ENCODE data around the gene PLPP7.

The PLPP7 gene

DNA sequence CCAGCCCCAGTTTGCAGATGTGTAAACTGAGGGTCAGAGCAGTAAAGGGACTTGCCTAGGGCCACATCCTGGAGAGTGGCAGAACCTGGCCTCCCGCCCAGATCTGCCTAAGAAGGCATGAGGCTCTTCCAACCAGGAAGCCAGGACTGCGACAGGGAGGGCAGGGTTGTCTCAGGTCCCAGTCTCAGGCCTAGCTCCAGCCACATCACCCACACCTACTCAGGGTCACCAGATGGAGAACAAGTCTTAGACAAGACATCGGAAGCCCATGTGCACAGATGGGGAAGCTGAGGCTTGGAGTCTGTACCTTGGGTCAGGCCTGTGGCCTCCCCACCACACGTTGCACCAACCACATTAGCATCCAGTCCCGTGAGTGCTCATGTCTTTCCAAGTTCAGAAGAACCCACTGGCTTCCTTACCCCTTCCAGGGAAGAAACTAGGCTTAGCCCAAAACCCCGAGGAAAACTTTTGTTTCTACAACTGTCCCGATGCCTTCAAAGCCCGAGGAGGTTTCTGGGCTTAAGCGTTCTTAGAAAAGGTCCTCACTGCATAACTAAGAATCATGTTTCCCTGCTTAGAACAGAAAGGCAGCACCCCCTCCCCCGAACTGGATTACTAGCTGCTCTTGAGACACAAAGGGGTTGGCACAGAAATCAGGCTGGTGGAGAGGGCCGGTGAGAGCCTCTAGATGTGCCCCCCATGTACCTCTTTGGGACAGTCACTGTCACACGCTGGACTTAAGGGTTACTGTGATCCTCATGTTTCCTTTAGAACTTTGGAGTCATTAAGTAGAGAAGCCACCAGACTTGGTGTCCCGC lies 15.5 kb upstream of the PLPP7 start:
- H3K4me1 ChIP-seq (ENCODE audit: control insufficient read depth, insufficient read depth, low read depth, low read length) = peaks cover 13% of the 10 kb centered on the region
- H3K27ac ChIP-seq (ENCODE audit: low read length, poor library complexity, severe bottlenecking) = no peak overlapping the region
- H2AK5ac ChIP-seq (ENCODE audit: low read length, severe bottlenecking) = no peak overlapping the region
- no peaks in the 10 kb centered on the region for H3K36me3 ChIP-seq (ENCODE audit: control insufficient read depth in 1 of 2, insufficient read depth in 2 of 2, low read depth in 1 of 2, low read length in 2 of 2)
- H4K8ac ChIP-seq (ENCODE audit: low read length) = no peak overlapping the region
- H3K14ac ChIP-seq (ENCODE audit: low read length in 2 of 2) = no peak overlapping the region
- H3K4me2 ChIP-seq (ENCODE audit: low read length, poor library complexity, severe bottlenecking) = no peak overlapping the region
- no peak overlapping the region for H2BK120ac ChIP-seq (ENCODE audit: low read depth, low read length)
- 88% methylated on average over 13 of the region's 13 CpGs for WGBS
- H3K18ac ChIP-seq (ENCODE audit: low read depth in 1 of 2, low read length in 2 of 2) = no peak overlapping the region
- no peak overlapping the region for H3K4me3 ChIP-seq (ENCODE audit: insufficient read depth in 1 of 2, low read depth in 1 of 2, low read length in 2 of 2)
- H2BK5ac ChIP-seq (ENCODE audit: low read depth, low read length, poor library complexity, severe bottlenecking) = no peak overlapping the region
- peaks cover 18 to 34% of the 10 kb centered on the region in 2 experiments for H3K27me3 ChIP-seq (ENCODE audit: control insufficient read depth in 1 of 2, insufficient read depth in 1 of 2, low read length in 2 of 2)
- H3K9ac ChIP-seq (ENCODE audit: low read length) = no peak overlapping the region
- H4K91ac ChIP-seq (ENCODE audit: low read length) = no peak overlapping the region
- no peak overlapping the region for H2BK12ac ChIP-seq (ENCODE audit: low read length in 2 of 2)
- H3K23ac ChIP-seq (ENCODE audit: low read length in 2 of 2) = no peak overlapping the region
- DNase-seq = no peak
- no peaks in the 10 kb centered on the region for H3K79me1 ChIP-seq (replicated peaks; ENCODE audit: low read length, poor library complexity, severe bottlenecking)
- no peak overlapping the region for H2AFZ ChIP-seq (ENCODE audit: low read depth, low read length)
- no peak overlapping the region for H3K4ac ChIP-seq (ENCODE audit: low read depth in 1 of 2, low read length in 2 of 2)
- no peak overlapping the region for H2BK15ac ChIP-seq (ENCODE audit: low read depth, poor library complexity, severe bottlenecking)
- H3K9me3 ChIP-seq (ENCODE audit: control insufficient read depth, low read length) = no peaks in the 10 kb centered on the region

DNA sequence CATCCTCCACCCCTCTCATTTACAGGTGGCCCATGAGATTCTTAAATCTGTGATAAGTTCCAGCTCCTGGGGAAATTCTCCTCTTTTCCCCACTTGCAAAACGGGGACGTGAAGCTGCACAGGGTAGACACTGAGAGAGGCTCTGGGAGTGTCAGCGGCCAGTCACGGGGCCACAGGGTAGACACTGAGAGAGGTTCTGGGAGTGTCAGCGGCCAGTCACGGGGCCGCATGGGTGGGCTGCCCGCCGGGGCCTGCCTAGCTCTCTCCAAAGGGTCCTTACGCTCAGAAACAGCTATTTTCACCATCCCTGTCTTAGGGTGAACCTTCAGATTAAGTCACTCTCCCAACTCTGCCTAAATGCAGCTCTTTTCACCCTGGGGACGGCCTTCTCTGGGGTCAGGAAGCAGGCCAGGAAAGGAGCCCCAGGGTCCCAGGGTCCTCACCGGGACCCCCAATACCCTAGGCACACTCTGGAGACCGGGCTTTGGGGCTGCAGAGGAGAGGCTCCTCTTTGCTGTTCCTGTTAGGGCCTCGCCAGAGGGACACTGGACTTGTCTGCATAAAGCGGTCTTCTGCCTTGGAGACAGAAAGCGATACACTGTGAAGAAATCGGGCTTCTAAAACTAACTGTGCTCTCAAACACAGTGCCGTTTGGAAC lies 14.7 kb upstream of the PLPP7 start:
- no peaks in the 10 kb centered on the region for H3K79me1 ChIP-seq (replicated peaks; ENCODE audit: low read length, poor library complexity, severe bottlenecking)
- no peak overlapping the region for H3K23ac ChIP-seq (ENCODE audit: low read length in 2 of 2)
- H2AK5ac ChIP-seq (ENCODE audit: low read length, severe bottlenecking) = no peak overlapping the region
- H3K27ac ChIP-seq (ENCODE audit: low read length, poor library complexity, severe bottlenecking) = no peak overlapping the region
- no peak overlapping the region for H3K4ac ChIP-seq (ENCODE audit: low read depth in 1 of 2, low read length in 2 of 2)
- H3K18ac ChIP-seq (ENCODE audit: low read depth in 1 of 2, low read length in 2 of 2) = no peak overlapping the region
- no peak overlapping the region for H3K4me2 ChIP-seq (ENCODE audit: low read length, poor library complexity, severe bottlenecking)
- no peak overlapping the region for H3K14ac ChIP-seq (ENCODE audit: low read length in 2 of 2)
- H3K9ac ChIP-seq (ENCODE audit: low read length) = no peak overlapping the region
- no peak overlapping the region for H3K4me3 ChIP-seq (ENCODE audit: insufficient read depth in 1 of 2, low read depth in 1 of 2, low read length in 2 of 2)
- no peaks in the 10 kb centered on the region for H3K36me3 ChIP-seq (ENCODE audit: control insufficient read depth in 1 of 2, insufficient read depth in 2 of 2, low read depth in 1 of 2, low read length in 2 of 2)
- no peak overlapping the region for H2BK15ac ChIP-seq (ENCODE audit: low read depth, poor library complexity, severe bottlenecking)
- WGBS = 95% methylated on average over 18 of the region's 18 CpGs
- no peaks in the 10 kb centered on the region for H3K9me3 ChIP-seq (ENCODE audit: control insufficient read depth, low read length)
- H3K4me1 ChIP-seq (ENCODE audit: control insufficient read depth, insufficient read depth, low read depth, low read length) = peaks cover 13% of the 10 kb centered on the region
- no peak for DNase-seq
- H3K27me3 ChIP-seq (ENCODE audit: control insufficient read depth in 1 of 2, insufficient read depth in 1 of 2, low read length in 2 of 2) = peaks cover 25 to 41% of the 10 kb centered on the region in 2 experiments
- H2BK120ac ChIP-seq (ENCODE audit: low read depth, low read length) = no peak overlapping the region
- no peak overlapping the region for H2AFZ ChIP-seq (ENCODE audit: low read depth, low read length)
- H2BK5ac ChIP-seq (ENCODE audit: low read depth, low read length, poor library complexity, severe bottlenecking) = no peak overlapping the region
- no peak overlapping the region for H2BK12ac ChIP-seq (ENCODE audit: low read length in 2 of 2)
- H4K8ac ChIP-seq (ENCODE audit: low read length) = no peak overlapping the region
- H4K91ac ChIP-seq (ENCODE audit: low read length) = no peak overlapping the region

DNA sequence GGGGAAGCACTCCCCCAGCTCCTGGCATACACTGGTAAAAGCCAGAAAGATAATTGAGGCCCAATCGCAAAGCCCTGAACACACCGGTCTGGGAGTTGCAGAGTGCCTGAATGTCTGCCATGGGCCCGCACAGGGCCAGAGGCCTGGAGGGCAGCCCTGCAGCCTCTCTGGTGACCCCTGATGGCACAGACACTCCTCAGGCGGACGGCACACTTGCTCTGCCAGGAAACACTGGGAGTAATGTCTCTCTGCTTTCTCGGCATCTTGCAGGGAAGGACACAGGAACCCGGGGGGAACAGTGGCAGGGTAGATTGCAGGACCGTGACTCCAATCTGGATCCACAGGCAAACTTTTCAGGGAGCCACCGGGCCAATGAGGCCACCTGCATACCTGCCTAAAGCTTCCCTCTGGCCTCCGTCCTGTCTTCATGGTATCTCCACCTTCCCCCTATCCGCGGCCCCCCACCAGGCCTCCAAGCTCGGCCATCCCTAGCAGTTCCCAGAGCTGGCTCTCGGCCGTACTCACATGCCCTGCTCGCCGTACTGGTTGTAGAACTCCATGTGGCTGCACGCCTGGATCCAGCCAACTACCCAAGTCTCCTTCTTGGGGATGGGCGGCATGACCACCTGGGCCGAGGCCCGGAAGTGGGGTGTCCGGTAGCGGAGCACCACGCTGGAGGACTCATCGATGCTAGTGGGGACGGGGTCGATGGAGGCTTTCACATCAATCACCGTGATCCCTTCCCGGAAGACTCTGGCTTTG lies 14.0 kb upstream of the PLPP7 start:
- H3K23ac ChIP-seq (ENCODE audit: low read length in 2 of 2) = no peak overlapping the region
- H3K27ac ChIP-seq (ENCODE audit: low read length, poor library complexity, severe bottlenecking) = no peak overlapping the region
- H3K79me1 ChIP-seq (replicated peaks; ENCODE audit: low read length, poor library complexity, severe bottlenecking) = no peaks in the 10 kb centered on the region
- no peaks in the 10 kb centered on the region for H3K36me3 ChIP-seq (ENCODE audit: control insufficient read depth in 1 of 2, insufficient read depth in 2 of 2, low read depth in 1 of 2, low read length in 2 of 2)
- H2AK5ac ChIP-seq (ENCODE audit: low read length, severe bottlenecking) = no peak overlapping the region
- H3K4me2 ChIP-seq (ENCODE audit: low read length, poor library complexity, severe bottlenecking) = no peak overlapping the region
- H2BK15ac ChIP-seq (ENCODE audit: low read depth, poor library complexity, severe bottlenecking) = no peak overlapping the region
- peaks cover 13% of the 10 kb centered on the region for H3K4me1 ChIP-seq (ENCODE audit: control insufficient read depth, insufficient read depth, low read depth, low read length)
- peaks cover 32 to 48% of the 10 kb centered on the region in 2 experiments for H3K27me3 ChIP-seq (ENCODE audit: control insufficient read depth in 1 of 2, insufficient read depth in 1 of 2, low read length in 2 of 2)
- H4K8ac ChIP-seq (ENCODE audit: low read length) = no peak overlapping the region
- H3K18ac ChIP-seq (ENCODE audit: low read depth in 1 of 2, low read length in 2 of 2) = no peak overlapping the region
- no peak overlapping the region for H2BK12ac ChIP-seq (ENCODE audit: low read length in 2 of 2)
- H2AFZ ChIP-seq (ENCODE audit: low read depth, low read length) = no peak overlapping the region
- no peak for DNase-seq
- no peak overlapping the region for H3K4ac ChIP-seq (ENCODE audit: low read depth in 1 of 2, low read length in 2 of 2)
- no peak overlapping the region for H3K9ac ChIP-seq (ENCODE audit: low read length)
- no peaks in the 10 kb centered on the region for H3K9me3 ChIP-seq (ENCODE audit: control insufficient read depth, low read length)
- no peak overlapping the region for H2BK5ac ChIP-seq (ENCODE audit: low read depth, low read length, poor library complexity, severe bottlenecking)
- H2BK120ac ChIP-seq (ENCODE audit: low read depth, low read length) = no peak overlapping the region
- H4K91ac ChIP-seq (ENCODE audit: low read length) = no peak overlapping the region
- no peak overlapping the region for H3K4me3 ChIP-seq (ENCODE audit: insufficient read depth in 1 of 2, low read depth in 1 of 2, low read length in 2 of 2)
- no peak overlapping the region for H3K14ac ChIP-seq (ENCODE audit: low read length in 2 of 2)
- 90% methylated on average over 29 of the region's 29 CpGs for WGBS

Data from mesenchymal stem cell (in vitro differentiated cells and primary cell).